Neural progenitor cell (in vitro differentiated cells): ENCODE measurements around the gene ZNF524.

Source experiments
- EZH2 ChIP-seq: fragments of 200-600 bp; sonication (generic); IDR thresholded peaks from 2 replicates; pipeline ENCODE4 v1.6.1; 2017; ENCODE audit warnings: antibody characterized with exemption, mild to moderate bottlenecking, moderate library complexity
- EZH2phosphoT487 ChIP-seq: fragments of 200-600 bp; sonication (generic); IDR thresholded peaks from 2 replicates; pipeline ENCODE4 v1.6.1; 2017; ENCODE audit warnings: antibody characterized with exemption
- TF ChIP-seq, protein P1 (sequence below): fragments of 200-600 bp; sonication (generic); IDR thresholded peaks from 2 replicates; pipeline ENCODE4 v1.5.1; 2017; ENCODE audit warnings: antibody characterized with exemption, mild to moderate bottlenecking

- TF ChIP-seq, protein P1, sequence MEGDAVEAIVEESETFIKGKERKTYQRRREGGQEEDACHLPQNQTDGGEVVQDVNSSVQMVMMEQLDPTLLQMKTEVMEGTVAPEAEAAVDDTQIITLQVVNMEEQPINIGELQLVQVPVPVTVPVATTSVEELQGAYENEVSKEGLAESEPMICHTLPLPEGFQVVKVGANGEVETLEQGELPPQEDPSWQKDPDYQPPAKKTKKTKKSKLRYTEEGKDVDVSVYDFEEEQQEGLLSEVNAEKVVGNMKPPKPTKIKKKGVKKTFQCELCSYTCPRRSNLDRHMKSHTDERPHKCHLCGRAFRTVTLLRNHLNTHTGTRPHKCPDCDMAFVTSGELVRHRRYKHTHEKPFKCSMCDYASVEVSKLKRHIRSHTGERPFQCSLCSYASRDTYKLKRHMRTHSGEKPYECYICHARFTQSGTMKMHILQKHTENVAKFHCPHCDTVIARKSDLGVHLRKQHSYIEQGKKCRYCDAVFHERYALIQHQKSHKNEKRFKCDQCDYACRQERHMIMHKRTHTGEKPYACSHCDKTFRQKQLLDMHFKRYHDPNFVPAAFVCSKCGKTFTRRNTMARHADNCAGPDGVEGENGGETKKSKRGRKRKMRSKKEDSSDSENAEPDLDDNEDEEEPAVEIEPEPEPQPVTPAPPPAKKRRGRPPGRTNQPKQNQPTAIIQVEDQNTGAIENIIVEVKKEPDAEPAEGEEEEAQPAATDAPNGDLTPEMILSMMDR: no peak
- TF ChIP-seq EZH2 (no peak), EZH2phosphoT487 (no peak)
Measured at GRCh38 chr19:55650602-55651230, 50.6 kb downstream of the ZNF524 start.
